Inferior parietal cortex (tissue), 1 donor: ENCODE results near the gene FBXL2.
"Not testable (repeated sequence)": the region's sequence is repeated elsewhere in the genome, so short reads cannot be mapped to it uniquely, and the experiment has no call there.

Source experiments
- DNase-seq: peaks from one replicate; pipeline ENCODE4 v3.0.0-alpha.2; 2016; ENCODE audit errors: extremely low spot score

The FBXL2 gene

DNA sequence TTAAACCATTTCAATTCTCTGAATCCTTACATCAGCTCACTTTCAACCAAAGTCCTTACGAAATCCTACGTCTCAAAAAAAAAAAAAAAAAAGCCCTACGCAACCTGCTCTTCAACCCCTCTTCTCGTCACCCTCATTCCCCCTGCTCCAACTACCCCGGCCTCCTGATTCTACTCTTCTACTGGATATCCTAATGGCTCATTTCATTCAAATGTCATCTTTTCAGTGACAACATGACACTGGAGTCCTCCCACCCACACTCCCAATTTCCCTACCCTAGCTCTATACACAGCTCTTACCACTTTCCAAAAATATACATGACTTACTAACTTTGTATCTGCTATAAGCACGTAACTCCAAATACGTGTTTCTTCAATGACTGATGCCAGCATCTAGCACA is 151.5 kb downstream of the FBXL2 start:
- DNase-seq: no peak

GRCh38 chr3:33429306-33429705 is 152.1 kb downstream of the FBXL2 start:
- DNase-seq: not testable (repeated sequence)

GRCh38 chr3:33430061-33430460 is 152.8 kb downstream of the FBXL2 start:
- DNase-seq: no peak

GRCh38 chr3:33430571-33430970 is 153.3 kb downstream of the FBXL2 start:
- DNase-seq: no peak

GRCh38 chr3:33433843-33434242 is 156.6 kb downstream of the FBXL2 start:
- DNase-seq: no peak
